Measurements from ENCODE around the gene PATJ.

PATJ gene

GRCh38 chr1:62068978-62069377 is 326.7 kb downstream of the PATJ start:
- H3K79me2 ChIP-seq (ENCODE audit: insufficient read depth, low read length) = no peaks in the 10 kb centered on the region
- H3K4me1 ChIP-seq (ENCODE audit: insufficient read depth, low read length) = no peaks in the 10 kb centered on the region
- no peak overlapping the region for H2AFZ ChIP-seq (ENCODE audit: low read depth, low read length)
- no peak overlapping the region for H3K4me3 ChIP-seq (ENCODE audit: low read depth in 1 of 2, low read length in 2 of 2)
- no peaks in the 10 kb centered on the region for H3K27me3 ChIP-seq (ENCODE audit: insufficient read depth, low read length, poor library complexity)
- no peak overlapping the region for H3K27ac ChIP-seq (ENCODE audit: low read length)
- TF ChIP-seq EZH2 (IDR thresholded peaks at IDR 0.05; ENCODE audit: borderline replicate concordance, low read depth, low read length, severe bottlenecking) (no peak), CTCF (IDR thresholded peaks at IDR 0.05; ENCODE audit: borderline replicate concordance, extremely low read depth, low read length, poor library complexity, severe bottlenecking) (no peak)
- ATAC-seq (ENCODE audit: insufficient read depth, low read depth) (no peak), DNase-seq (no peak)
- no peak overlapping the region for H3K4me2 ChIP-seq (ENCODE audit: insufficient read depth, low read length)
- peaks cover 6% of the 10 kb centered on the region for H3K9me3 ChIP-seq (ENCODE audit: insufficient read depth, low read length, severe bottlenecking)
- H3K9ac ChIP-seq (ENCODE audit: low read depth, low read length) = no peak overlapping the region
- H3K36me3 ChIP-seq (ENCODE audit: insufficient read depth, low read length) = no peaks in the 10 kb centered on the region
- no peaks in the 10 kb centered on the region for H4K20me1 ChIP-seq (ENCODE audit: insufficient read depth, low read length)

- Histone ChIP-seq H3K4me3 (ENCODE audit: low read depth in 1 of 2, low read length in 2 of 2) (no peak overlapping the region), H3K27me3 (ENCODE audit: insufficient read depth, low read length, poor library complexity) (no peaks in the 10 kb centered on the region), H3K4me1 (ENCODE audit: insufficient read depth, low read length) (no peaks in the 10 kb centered on the region), H3K36me3 (ENCODE audit: insufficient read depth, low read length) (no peaks in the 10 kb centered on the region), H4K20me1 (ENCODE audit: insufficient read depth, low read length) (no peaks in the 10 kb centered on the region), H3K4me2 (ENCODE audit: insufficient read depth, low read length) (no peak overlapping the region), H3K9ac (ENCODE audit: low read depth, low read length) (no peak overlapping the region), H3K79me2 (ENCODE audit: insufficient read depth, low read length) (no peaks in the 10 kb centered on the region), H2AFZ (ENCODE audit: low read depth, low read length) (no peak overlapping the region), H3K27ac (ENCODE audit: low read length) (no peak overlapping the region), H3K9me3 (ENCODE audit: insufficient read depth, low read length, severe bottlenecking) (peaks cover 6% of the 10 kb centered on the region)
- DNase-seq (no peak), ATAC-seq (ENCODE audit: insufficient read depth, low read depth) (no peak)
- TF ChIP-seq EZH2 (IDR thresholded peaks at IDR 0.05; ENCODE audit: borderline replicate concordance, low read depth, low read length, severe bottlenecking) = no peak
- peak; percentile 55 for TF ChIP-seq CTCF (IDR thresholded peaks at IDR 0.05; ENCODE audit: borderline replicate concordance, extremely low read depth, low read length, poor library complexity, severe bottlenecking)
Measured at GRCh38 chr1:62070384-62071011, 328.2 kb downstream of the PATJ start.

GRCh38 chr1:62071695-62072094 is 329.4 kb downstream of the PATJ start:
- no peak overlapping the region for H3K27ac ChIP-seq (ENCODE audit: low read length)

More at GRCh38 chr1:62071695-62072094, 329.4 kb downstream of the PATJ start:
- DNase-seq (no peak), ATAC-seq (ENCODE audit: insufficient read depth, low read depth) (no peak)
- no peak for TF ChIP-seq EZH2 (IDR thresholded peaks at IDR 0.05; ENCODE audit: borderline replicate concordance, low read depth, low read length, severe bottlenecking)
- no peak for TF ChIP-seq CTCF (IDR thresholded peaks at IDR 0.05; ENCODE audit: borderline replicate concordance, extremely low read depth, low read length, poor library complexity, severe bottlenecking)
- no peaks in the 10 kb centered on the region for H3K27me3 ChIP-seq (ENCODE audit: insufficient read depth, low read length, poor library complexity)
- no peak overlapping the region for H3K4me2 ChIP-seq (ENCODE audit: insufficient read depth, low read length)
- no peak overlapping the region for H3K4me3 ChIP-seq (ENCODE audit: low read depth in 1 of 2, low read length in 2 of 2)
- H3K4me1 ChIP-seq (ENCODE audit: insufficient read depth, low read length) = no peaks in the 10 kb centered on the region
- no peaks in the 10 kb centered on the region for H4K20me1 ChIP-seq (ENCODE audit: insufficient read depth, low read length)
- no peak overlapping the region for H3K9ac ChIP-seq (ENCODE audit: low read depth, low read length)
- no peak overlapping the region for H2AFZ ChIP-seq (ENCODE audit: low read depth, low read length)
- no peaks in the 10 kb centered on the region for H3K79me2 ChIP-seq (ENCODE audit: insufficient read depth, low read length)
- H3K9me3 ChIP-seq (ENCODE audit: insufficient read depth, low read length, severe bottlenecking) = peaks cover 1% of the 10 kb centered on the region
- H3K36me3 ChIP-seq (ENCODE audit: insufficient read depth, low read length) = no peaks in the 10 kb centered on the region

Measured in DND-41 (cell line).